ENCODE data around the gene C10orf71. TPM values are rescaled to one million over a fixed set of nuclear protein-coding genes. Genes with fewer than 3 reads are reported as not detected.

The C10orf71 gene
- total RNA-seq, 2 donors from 2014 or later: 0.15 TPM; not detected in 1

DNA sequence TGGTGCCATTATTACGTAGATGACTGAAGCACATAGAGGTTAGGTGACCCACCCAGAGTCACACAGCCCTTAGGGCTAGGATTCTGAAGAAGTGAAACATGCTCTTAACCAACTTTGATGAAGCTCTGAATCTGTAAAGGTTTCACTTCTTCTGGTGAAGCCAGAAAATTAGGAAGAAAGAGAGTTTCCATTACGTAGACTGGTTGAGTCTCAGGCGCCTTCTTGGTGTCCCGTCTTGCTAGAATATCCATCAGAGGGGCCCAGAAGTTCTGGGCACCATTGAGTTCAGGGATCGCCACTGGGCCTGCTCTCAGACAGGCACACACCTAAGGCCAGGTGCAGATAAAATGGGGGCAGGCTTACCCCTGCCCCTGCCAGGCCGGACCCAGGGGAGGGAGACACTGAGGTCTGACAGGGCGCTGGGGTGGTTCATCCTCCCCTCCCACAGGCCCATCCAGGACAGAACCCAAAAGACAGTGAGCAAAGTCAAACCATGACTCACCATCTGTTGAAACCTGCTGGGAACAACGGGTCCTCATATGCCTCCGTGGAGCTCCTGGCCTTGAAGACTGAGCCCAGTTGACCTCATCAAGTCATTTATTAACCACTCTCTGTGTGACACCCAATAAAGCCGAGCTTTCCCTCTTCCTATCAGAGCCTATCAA is 63.8 kb downstream of the C10orf71 start:
- no peak overlapping the region for H3K27ac Mint-ChIP-seq
- Histone ChIP-seq H3K36me3 (ENCODE audit: control insufficient read depth, insufficient read depth, low read length) (no peaks in the 10 kb centered on the region), H3K9ac (ENCODE audit: extremely low read depth, low read length, poor library complexity, severe bottlenecking) (no peak overlapping the region), H3K27me3 (ENCODE audit: control insufficient read depth, insufficient read depth, low read length, poor library complexity, severe bottlenecking) (no peaks in the 10 kb centered on the region), H3K4me3 (ENCODE audit: low read length) (no peak overlapping the region), H3K4me1 (ENCODE audit: control insufficient read depth, insufficient read depth, low read length) (no peaks in the 10 kb centered on the region), H3K9me3 (ENCODE audit: control insufficient read depth, low read length) (no peaks in the 10 kb centered on the region), H3K27ac (ENCODE audit: low read depth, low read length) (no peak overlapping the region)
- H3K4me3 Mint-ChIP-seq: no peak overlapping the region
- H3K9me3 Mint-ChIP-seq: no peaks in the 10 kb centered on the region
- no peaks in the 10 kb centered on the region for H3K27me3 Mint-ChIP-seq (ENCODE audit: insufficient read depth)
- TF ChIP-seq, protein P1, sequence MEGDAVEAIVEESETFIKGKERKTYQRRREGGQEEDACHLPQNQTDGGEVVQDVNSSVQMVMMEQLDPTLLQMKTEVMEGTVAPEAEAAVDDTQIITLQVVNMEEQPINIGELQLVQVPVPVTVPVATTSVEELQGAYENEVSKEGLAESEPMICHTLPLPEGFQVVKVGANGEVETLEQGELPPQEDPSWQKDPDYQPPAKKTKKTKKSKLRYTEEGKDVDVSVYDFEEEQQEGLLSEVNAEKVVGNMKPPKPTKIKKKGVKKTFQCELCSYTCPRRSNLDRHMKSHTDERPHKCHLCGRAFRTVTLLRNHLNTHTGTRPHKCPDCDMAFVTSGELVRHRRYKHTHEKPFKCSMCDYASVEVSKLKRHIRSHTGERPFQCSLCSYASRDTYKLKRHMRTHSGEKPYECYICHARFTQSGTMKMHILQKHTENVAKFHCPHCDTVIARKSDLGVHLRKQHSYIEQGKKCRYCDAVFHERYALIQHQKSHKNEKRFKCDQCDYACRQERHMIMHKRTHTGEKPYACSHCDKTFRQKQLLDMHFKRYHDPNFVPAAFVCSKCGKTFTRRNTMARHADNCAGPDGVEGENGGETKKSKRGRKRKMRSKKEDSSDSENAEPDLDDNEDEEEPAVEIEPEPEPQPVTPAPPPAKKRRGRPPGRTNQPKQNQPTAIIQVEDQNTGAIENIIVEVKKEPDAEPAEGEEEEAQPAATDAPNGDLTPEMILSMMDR (conservative IDR thresholded peaks at IDR 0.05): no peak
- no peak for DNase-seq
- H3K4me1 Mint-ChIP-seq: peaks cover 4% of the 10 kb centered on the region
- H3K36me3 Mint-ChIP-seq (ENCODE audit: low read depth): no peaks in the 10 kb centered on the region
- 91 to 98% methylated on average over 8 to 10 of the region's 10 CpGs for WGBS, 2 experiments (ENCODE audit: insufficient coverage in 1 of 2, insufficient read length in 1 of 2)

DNA sequence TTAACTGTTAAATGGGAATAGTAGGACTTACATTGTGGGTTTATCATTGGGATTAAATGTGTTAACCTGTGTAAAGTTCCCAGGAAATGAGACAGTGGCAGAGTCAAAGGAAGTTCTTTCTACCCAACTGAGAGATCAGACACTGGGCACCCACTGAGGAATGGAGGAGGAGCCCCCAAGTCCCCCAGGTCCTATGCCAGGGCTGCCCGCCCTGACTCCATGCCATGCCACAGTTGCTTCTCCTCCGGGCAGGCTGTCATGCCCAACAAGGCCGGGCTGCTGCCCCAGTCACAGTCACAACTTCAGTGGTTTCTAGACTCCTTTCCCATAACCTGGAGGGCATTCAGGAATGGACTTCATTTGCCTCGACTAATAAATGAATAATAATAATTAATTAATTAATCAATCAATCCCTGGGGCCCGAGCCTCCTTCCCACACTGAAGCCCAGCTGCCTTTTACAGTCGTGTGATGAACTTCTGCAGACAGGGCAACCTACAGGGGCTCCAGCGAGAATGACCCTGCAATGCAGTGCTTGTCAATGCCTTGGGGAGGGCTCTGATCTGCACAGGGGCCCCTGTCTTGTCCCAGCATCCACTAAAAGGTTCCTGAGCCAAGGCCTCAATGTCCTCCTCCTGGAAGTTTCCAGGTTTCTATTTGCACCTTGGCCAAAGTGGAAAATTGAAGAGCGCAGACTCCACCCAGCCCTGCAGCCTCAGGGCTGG is 64.5 kb downstream of the C10orf71 start:
- Mint-ChIP-seq H3K36me3 (ENCODE audit: low read depth) (no peaks in the 10 kb centered on the region), H3K4me3 (no peak overlapping the region), H3K4me1 (peaks cover 4% of the 10 kb centered on the region), H3K27ac (no peak overlapping the region), H3K27me3 (ENCODE audit: insufficient read depth) (no peaks in the 10 kb centered on the region), H3K9me3 (no peaks in the 10 kb centered on the region)
- Histone ChIP-seq H3K4me3 (ENCODE audit: low read length) (no peak overlapping the region), H3K36me3 (ENCODE audit: control insufficient read depth, insufficient read depth, low read length) (no peaks in the 10 kb centered on the region), H3K9ac (ENCODE audit: extremely low read depth, low read length, poor library complexity, severe bottlenecking) (no peak overlapping the region), H3K9me3 (ENCODE audit: control insufficient read depth, low read length) (no peaks in the 10 kb centered on the region), H3K27me3 (ENCODE audit: control insufficient read depth, insufficient read depth, low read length, poor library complexity, severe bottlenecking) (no peaks in the 10 kb centered on the region), H3K27ac (ENCODE audit: low read depth, low read length) (no peak overlapping the region), H3K4me1 (ENCODE audit: control insufficient read depth, insufficient read depth, low read length) (no peaks in the 10 kb centered on the region)
- WGBS, 2 experiments (ENCODE audit: insufficient coverage in 1 of 2, insufficient read length in 1 of 2): 83 to 98% methylated on average over 5 to 8 of the region's 8 CpGs
- TF ChIP-seq, protein P1 (conservative IDR thresholded peaks at IDR 0.05): no peak
- no peak for DNase-seq

DNA sequence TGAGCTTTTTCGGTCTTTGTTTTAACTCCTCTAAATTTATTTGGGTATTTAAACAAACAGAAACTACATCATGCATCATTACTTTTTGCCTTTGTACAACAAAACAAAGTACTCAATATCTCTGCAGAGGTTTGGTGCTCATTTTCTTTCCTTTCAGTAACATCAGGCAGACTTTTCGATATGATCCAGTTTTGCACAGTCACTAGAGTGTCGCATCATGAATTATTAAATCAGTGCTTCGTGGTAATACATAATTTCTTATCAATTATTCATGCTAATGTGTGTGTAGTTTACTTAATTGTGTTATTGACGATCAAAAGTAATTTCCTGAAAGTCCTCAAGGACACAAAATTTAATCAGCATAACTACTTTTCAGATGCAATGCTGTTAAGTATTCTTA is 65.1 kb downstream of the C10orf71 start:
- no peak overlapping the region for H3K27ac ChIP-seq (ENCODE audit: low read depth, low read length)
- H3K4me1 ChIP-seq (ENCODE audit: control insufficient read depth, insufficient read depth, low read length): no peaks in the 10 kb centered on the region
- Mint-ChIP-seq H3K36me3 (ENCODE audit: low read depth) (no peaks in the 10 kb centered on the region), H3K4me1 (peaks cover 4% of the 10 kb centered on the region), H3K27me3 (ENCODE audit: insufficient read depth) (no peaks in the 10 kb centered on the region), H3K4me3 (no peak overlapping the region), H3K27ac (no peak overlapping the region), H3K9me3 (no peaks in the 10 kb centered on the region)
- H3K36me3 ChIP-seq (ENCODE audit: control insufficient read depth, insufficient read depth, low read length): no peaks in the 10 kb centered on the region
- H3K27me3 ChIP-seq (ENCODE audit: control insufficient read depth, insufficient read depth, low read length, poor library complexity, severe bottlenecking): no peaks in the 10 kb centered on the region
- WGBS, 2 experiments (ENCODE audit: insufficient coverage in 1 of 2, insufficient read length in 1 of 2): 80 to 83% methylated on average over 1 to 4 of the region's 5 CpGs
- no peak overlapping the region for H3K4me3 ChIP-seq (ENCODE audit: low read length)
- no peak overlapping the region for H3K9ac ChIP-seq (ENCODE audit: extremely low read depth, low read length, poor library complexity, severe bottlenecking)
- no peak for DNase-seq
- no peaks in the 10 kb centered on the region for H3K9me3 ChIP-seq (ENCODE audit: control insufficient read depth, low read length)
- TF ChIP-seq, protein P1 (conservative IDR thresholded peaks at IDR 0.05): no peak

All from endodermal cell (in vitro differentiated cells).